ENCODE measurements around the gene ENTREP3. TPM values are rescaled to one million over a fixed set of nuclear protein-coding genes. Genes with fewer than 3 reads are reported as not detected.

The ENTREP3 gene
- total RNA-seq, 1 donor from 2014 or later: 2.1 TPM

GRCh38 chr1:155202731-155203515 lies 52.4 kb downstream of the ENTREP3 start:
- H3K4me1 ChIP-seq (ENCODE audit: control insufficient read depth in 3 of 3, insufficient read depth in 3 of 3, low read length in 3 of 3): peaks cover 14 to 20% (median 17%) of the 10 kb centered on the region in 3 donors
- H3K36me3 ChIP-seq (ENCODE audit: control insufficient read depth in 3 of 3, insufficient read depth in 3 of 3, low read length in 3 of 3): peaks cover 4 to 24% (median 10%) of the 10 kb centered on the region in 3 donors
- H3K4me3 ChIP-seq (ENCODE audit: low read length in 3 of 3): no peak overlapping the region
- H3K9me3 ChIP-seq (ENCODE audit: control insufficient read depth in 3 of 3, low read length in 3 of 3): no peaks in the 10 kb centered on the region
- no peak overlapping the region for H3K27ac ChIP-seq (ENCODE audit: low read depth, low read length)
- no peaks in the 10 kb centered on the region for H3K27me3 ChIP-seq (ENCODE audit: control insufficient read depth in 3 of 3, insufficient read depth in 3 of 3, low read length in 3 of 3)
- no peak overlapping the region for H3K9ac ChIP-seq (ENCODE audit: low read depth in 1 of 3, low read length in 3 of 3)

GRCh38 chr1:155202198-155202597 lies 53.1 kb downstream of the ENTREP3 start:
- peaks cover 8 to 25% (median 12%) of the 10 kb centered on the region in 3 donors for H3K36me3 ChIP-seq (ENCODE audit: control insufficient read depth in 3 of 3, insufficient read depth in 3 of 3, low read length in 3 of 3)
- peaks cover 15 to 19% (median 18%) of the 10 kb centered on the region in 3 donors for H3K4me1 ChIP-seq (ENCODE audit: control insufficient read depth in 3 of 3, insufficient read depth in 3 of 3, low read length in 3 of 3)
- no peaks in the 10 kb centered on the region for H3K9me3 ChIP-seq (ENCODE audit: control insufficient read depth in 3 of 3, low read length in 3 of 3)
- no peak overlapping the region for H3K9ac ChIP-seq (ENCODE audit: low read depth in 1 of 3, low read length in 3 of 3)
- H3K27me3 ChIP-seq (ENCODE audit: control insufficient read depth in 3 of 3, insufficient read depth in 3 of 3, low read length in 3 of 3): no peaks in the 10 kb centered on the region
- H3K4me3 ChIP-seq (ENCODE audit: low read length in 3 of 3): no peak overlapping the region
- no peak overlapping the region for H3K27ac ChIP-seq (ENCODE audit: low read depth, low read length)

- Histone ChIP-seq H3K27me3 (ENCODE audit: control insufficient read depth in 3 of 3, insufficient read depth in 3 of 3, low read length in 3 of 3) (no peaks in the 10 kb centered on the region), H3K27ac (ENCODE audit: low read depth, low read length) (no peak overlapping the region), H3K9ac (ENCODE audit: low read depth in 1 of 3, low read length in 3 of 3) (no peak overlapping the region), H3K4me1 (ENCODE audit: control insufficient read depth in 3 of 3, insufficient read depth in 3 of 3, low read length in 3 of 3) (peaks cover 16 to 25% (median 17%) of the 10 kb centered on the region in 3 donors), H3K4me3 (ENCODE audit: low read length in 3 of 3) (no peak overlapping the region), H3K36me3 (ENCODE audit: control insufficient read depth in 3 of 3, insufficient read depth in 3 of 3, low read length in 3 of 3) (peaks cover 8 to 22% (median 14%) of the 10 kb centered on the region in 3 donors), H3K9me3 (ENCODE audit: control insufficient read depth in 3 of 3, low read length in 3 of 3) (no peaks in the 10 kb centered on the region)
Observed at GRCh38 chr1:155200920-155201319, 54.4 kb downstream of the ENTREP3 start.

GRCh38 chr1:155199792-155200191 lies 55.5 kb downstream of the ENTREP3 start:
- H3K9ac ChIP-seq (ENCODE audit: low read depth in 1 of 3, low read length in 3 of 3): no peak overlapping the region
- H3K4me3 ChIP-seq (ENCODE audit: low read length in 3 of 3): no peak overlapping the region
- H3K36me3 ChIP-seq (ENCODE audit: control insufficient read depth in 3 of 3, insufficient read depth in 3 of 3, low read length in 3 of 3): peaks cover 8 to 20% (median 14%) of the 10 kb centered on the region in 3 donors
- peaks cover 18 to 29% (median 20%) of the 10 kb centered on the region in 3 donors for H3K4me1 ChIP-seq (ENCODE audit: control insufficient read depth in 3 of 3, insufficient read depth in 3 of 3, low read length in 3 of 3)
- no peak overlapping the region for H3K27ac ChIP-seq (ENCODE audit: low read depth, low read length)
- no peaks in the 10 kb centered on the region for H3K27me3 ChIP-seq (ENCODE audit: control insufficient read depth in 3 of 3, insufficient read depth in 3 of 3, low read length in 3 of 3)
- no peaks in the 10 kb centered on the region for H3K9me3 ChIP-seq (ENCODE audit: control insufficient read depth in 3 of 3, low read length in 3 of 3)

DNA sequence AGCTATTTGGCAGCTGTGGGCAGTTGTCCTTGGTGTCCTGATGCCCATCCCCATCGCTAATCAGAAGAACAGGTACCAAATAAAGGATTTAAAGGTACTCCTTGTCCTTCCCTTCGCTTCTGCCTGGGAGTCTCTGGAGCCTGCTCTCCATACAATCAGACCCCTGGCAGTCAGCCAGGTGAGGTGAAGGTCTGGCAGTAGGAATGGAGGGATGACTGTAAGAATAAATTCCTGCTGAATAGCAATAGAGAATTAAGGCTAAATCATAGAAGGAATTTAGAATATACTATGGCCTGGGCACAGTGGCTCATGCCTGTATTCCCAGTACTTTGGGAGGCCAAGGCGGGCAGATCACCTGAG lies 56.8 kb downstream of the ENTREP3 start:
- Histone ChIP-seq H3K4me1 (ENCODE audit: control insufficient read depth in 3 of 3, insufficient read depth in 3 of 3, low read length in 3 of 3) (peaks cover 31 to 42% (median 33%) of the 10 kb centered on the region in 3 donors), H3K27ac (ENCODE audit: low read depth, low read length) (no peak overlapping the region), H3K27me3 (ENCODE audit: control insufficient read depth in 3 of 3, insufficient read depth in 3 of 3, low read length in 3 of 3) (peaks cover 0 to 4% (median 3%) of the 10 kb centered on the region in 3 donors), H3K9ac (ENCODE audit: low read depth in 1 of 3, low read length in 3 of 3) (no peak overlapping the region), H3K4me3 (ENCODE audit: low read length in 3 of 3) (no peak overlapping the region), H3K36me3 (ENCODE audit: control insufficient read depth in 3 of 3, insufficient read depth in 3 of 3, low read length in 3 of 3) (peaks cover 8 to 16% (median 14%) of the 10 kb centered on the region in 3 donors), H3K9me3 (ENCODE audit: control insufficient read depth in 3 of 3, low read length in 3 of 3) (no peaks in the 10 kb centered on the region)

DNA sequence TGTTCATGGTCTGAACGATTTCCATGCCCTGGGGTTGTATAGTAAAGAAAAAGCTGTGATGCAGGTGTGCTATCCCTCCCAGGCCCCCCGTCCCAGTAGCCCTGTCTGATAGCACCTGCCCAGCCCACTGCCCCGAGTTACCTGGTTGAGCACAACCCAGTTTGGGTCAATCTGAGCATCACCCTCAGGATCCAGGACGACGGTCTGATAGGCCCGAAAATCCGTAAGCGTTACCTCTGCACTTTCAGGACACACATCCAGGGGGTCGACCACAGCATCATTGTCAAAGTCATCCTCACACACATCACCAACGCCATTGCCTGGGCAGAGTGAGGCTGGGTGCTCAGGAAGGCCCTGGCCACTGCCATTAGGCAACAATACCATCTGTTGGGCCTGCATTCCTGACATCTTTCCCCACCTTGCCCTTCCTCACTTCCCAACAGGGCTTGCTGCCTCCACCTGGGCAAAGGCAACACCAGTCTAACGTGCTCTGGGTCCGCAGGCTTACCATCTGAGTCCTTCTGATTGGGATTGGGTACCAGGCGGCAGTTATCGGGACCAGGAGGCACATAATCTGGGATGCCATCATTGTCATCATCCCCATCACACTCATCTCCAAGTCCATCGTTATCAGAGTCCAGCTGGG lies 57.3 kb downstream of the ENTREP3 start:
- Histone ChIP-seq H3K4me3 (ENCODE audit: low read length in 3 of 3) (no peak overlapping the region), H3K36me3 (ENCODE audit: control insufficient read depth in 3 of 3, insufficient read depth in 3 of 3, low read length in 3 of 3) (peaks cover 8 to 16% (median 14%) of the 10 kb centered on the region in 3 donors), H3K4me1 (ENCODE audit: control insufficient read depth in 3 of 3, insufficient read depth in 3 of 3, low read length in 3 of 3) (peaks cover 35 to 47% (median 38%) of the 10 kb centered on the region in 3 donors), H3K9ac (ENCODE audit: low read depth in 1 of 3, low read length in 3 of 3) (peak overlapping the region in 1 of 3 donors; percentile 33), H3K9me3 (ENCODE audit: control insufficient read depth in 3 of 3, low read length in 3 of 3) (no peaks in the 10 kb centered on the region), H3K27ac (ENCODE audit: low read depth, low read length) (peak overlapping the region; percentile 82), H3K27me3 (ENCODE audit: control insufficient read depth in 3 of 3, insufficient read depth in 3 of 3, low read length in 3 of 3) (peaks cover 0 to 4% (median 3%) of the 10 kb centered on the region in 3 donors)

Other genes starting within 250 kb of the ENTREP3 start
- not detected for gene DCST2, start 221.7 kb downstream of the ENTREP3 start, total RNA-seq
- not detected for gene DCST1, start 221.7 kb downstream of the ENTREP3 start, total RNA-seq
- gene ADAM15, start 204.2 kb downstream of the ENTREP3 start, total RNA-seq: 33.9 TPM
- 3.7 TPM for gene EFNA4, start 191.7 kb downstream of the ENTREP3 start, total RNA-seq
- 0.52 TPM for gene EFNA3, start 176.6 kb downstream of the ENTREP3 start, total RNA-seq
- gene EFNA1, start 127.6 kb downstream of the ENTREP3 start, total RNA-seq: 13.0 TPM
- 19.8 TPM for gene SLC50A1, start 119.6 kb downstream of the ENTREP3 start, total RNA-seq
- 13.6 TPM for gene DPM3, start 115.0 kb downstream of the ENTREP3 start, total RNA-seq
- 104 TPM for gene KRTCAP2, start 82.2 kb downstream of the ENTREP3 start, total RNA-seq
- gene TRIM46, start 81.6 kb downstream of the ENTREP3 start, total RNA-seq: under 0.01 TPM
- 40.2 TPM for gene THBS3, start 47.6 kb downstream of the ENTREP3 start, total RNA-seq
- gene MTX1, start 46.8 kb downstream of the ENTREP3 start, total RNA-seq: 16.2 TPM
- gene SCAMP3, start 6.9 kb upstream of the ENTREP3 start, total RNA-seq: 16.2 TPM
- gene CLK2, start 18.0 kb upstream of the ENTREP3 start, total RNA-seq: 23.5 TPM
- 1.0 TPM for gene HCN3, start 22.0 kb upstream of the ENTREP3 start, total RNA-seq
- not detected for gene PKLR, start 46.0 kb upstream of the ENTREP3 start, total RNA-seq
- gene FDPS, start 53.4 kb upstream of the ENTREP3 start, total RNA-seq: 69.4 TPM
- 9.4 TPM for gene RUSC1, start 65.4 kb upstream of the ENTREP3 start, total RNA-seq

Data from skeletal muscle tissue (tissue), 4 donors.